GM23338 (cell line): ENCODE results near the gene SCLT1. TPM values are rescaled to one million over a fixed set of nuclear protein-coding genes. Genes with fewer than 3 reads are reported as not detected.

ENCODE experiments used
- ATAC-seq: fragments of 200-7000 bp; cut with Tn5 transposase; 3 replicates; pipeline ENCODE4 v1.9.1; 2020
- DNase-seq: peaks from one replicate; pipeline ENCODE4 v3.0.0-alpha.2; 2015; ENCODE audit warnings: low spot score
- H2AFZ ChIP-seq: fragments of 200-600 bp; sonication (generic); 2 replicates; pipeline ENCODE4 v1.8.0; 2016; ENCODE audit warnings: antibody characterized with exemption, mild to moderate bottlenecking, moderate library complexity
- H3F3A ChIP-seq: fragments of 200-600 bp; sonication (generic); replicated peaks from 2 replicates; pipeline ENCODE4 v1.8.0; 2017; ENCODE audit warnings: antibody characterized with exemption, mixed run types, low read depth
- H3K27ac ChIP-seq: fragments of 200-600 bp; sonication (generic); 2 replicates; pipeline ENCODE4 v1.6.1; 2016; ENCODE audit warnings: low read depth
- H3K27me3 ChIP-seq: fragments of 200-600 bp; sonication (generic); 2 replicates; pipeline ENCODE4 v1.8.0; 2016; ENCODE audit warnings: mild to moderate bottlenecking, mixed run types, moderate library complexity; ENCODE audit not compliant: insufficient read depth
- H3K36me3 ChIP-seq: fragments of 200-600 bp; sonication (generic); 2 replicates; pipeline ENCODE4 v1.8.0; 2016; ENCODE audit warnings: mild to moderate bottlenecking; ENCODE audit not compliant: insufficient read depth
- H3K4me1 ChIP-seq: fragments of 200-600 bp; sonication (generic); 2 replicates; pipeline ENCODE4 v1.8.0; 2016; ENCODE audit warnings: mild to moderate bottlenecking, moderate library complexity; ENCODE audit not compliant: insufficient read depth
- H3K4me2 ChIP-seq: fragments of 200-600 bp; sonication (generic); 2 replicates; pipeline ENCODE4 v1.7.1; 2017; ENCODE audit warnings: mixed run types
- H3K4me3 ChIP-seq: fragments of 200-600 bp; sonication (generic); 2 replicates; pipeline ENCODE4 v1.6.1; 2016; ENCODE audit warnings: mixed run types
- H3K79me2 ChIP-seq: fragments of 200-600 bp; sonication (generic); replicated peaks from 2 replicates; pipeline ENCODE4 v1.8.0; 2017; ENCODE audit warnings: mild to moderate bottlenecking; ENCODE audit not compliant: insufficient read depth
- H3K9me2 ChIP-seq: fragments of 200-600 bp; sonication (generic); 2 replicates; pipeline ENCODE4 v1.8.0; 2017; ENCODE audit not compliant: insufficient read depth
- H4K20me1 ChIP-seq: fragments of 200-600 bp; sonication (generic); replicated peaks from 2 replicates; pipeline ENCODE4 v1.8.0; 2017; ENCODE audit warnings: mild to moderate bottlenecking; ENCODE audit not compliant: insufficient read depth
- H3K27ac Mint-ChIP-seq: 2 replicates; pipeline ENCODE4 v1.8.0; 2020; ENCODE audit warnings: inconsistent platforms, mild to moderate bottlenecking, moderate library complexity, mixed read lengths
- H3K27me3 Mint-ChIP-seq: 3 replicates; pipeline ENCODE4 v1.8.0; 2022; ENCODE audit warnings: low read depth, mild to moderate bottlenecking, moderate library complexity, mixed read lengths, inconsistent platforms; ENCODE audit not compliant: insufficient read depth, poor library complexity
- H3K36me3 Mint-ChIP-seq: 3 replicates; pipeline ENCODE4 v1.8.0; 2021; ENCODE audit warnings: low read depth, mild to moderate bottlenecking, inconsistent platforms, moderate library complexity, mixed read lengths
- H3K4me1 Mint-ChIP-seq: 3 replicates; pipeline ENCODE4 v1.8.0; 2020; ENCODE audit warnings: mild to moderate bottlenecking, inconsistent platforms, mixed read lengths
- H3K4me3 Mint-ChIP-seq: 3 replicates; pipeline ENCODE4 v1.8.0; 2021; ENCODE audit warnings: moderate library complexity, mild to moderate bottlenecking, inconsistent platforms, mixed read lengths
- H3K9me3 Mint-ChIP-seq: 3 replicates; pipeline ENCODE4 v1.8.0; 2020; ENCODE audit warnings: moderate library complexity, mild to moderate bottlenecking, inconsistent platforms, mixed read lengths
- CREB1 ChIP-seq: fragments of 250-450 bp; sonication (Bioruptor Pico); IDR thresholded peaks from 2 replicates; pipeline ENCODE4 v1.5.0; 2020; ENCODE audit warnings: low read depth, mild to moderate bottlenecking, moderate library complexity
- EZH2 ChIP-seq: fragments of 200-600 bp; sonication (generic); IDR thresholded peaks from one replicate; pipeline ENCODE4 v1.8.0; 2017; ENCODE audit warnings: antibody characterized with exemption, mild to moderate bottlenecking, low read depth; ENCODE audit not compliant: unreplicated experiment
- EZH2phosphoT487 ChIP-seq: fragments of 200-600 bp; sonication (generic); IDR thresholded peaks from one replicate; pipeline ENCODE4 v1.8.1; 2018; ENCODE audit warnings: antibody characterized with exemption; ENCODE audit not compliant: unreplicated experiment
- NANOG ChIP-seq: IDR thresholded peaks from 2 replicates; pipeline ENCODE4 v1.6.1; 2016; ENCODE audit warnings: antibody characterized with exemption, borderline replicate concordance
- POLR2AphosphoS5 ChIP-seq: IDR thresholded peaks from 2 replicates; pipeline ENCODE4 v1.6.1; 2016; ENCODE audit warnings: antibody characterized with exemption, low read depth
- STAT1 ChIP-seq: IDR thresholded peaks from one replicate; pipeline ENCODE4 v1.6.1; 2016; ENCODE audit warnings: antibody characterized with exemption; ENCODE audit not compliant: unreplicated experiment
- polyA plus RNA-seq: library from polyadenylated mRNA; unstranded; fragments of >200 nt; fragmentation: Nextera tagmentation; extraction: Ambion mirVana; gene quantifications from 2 replicates; pipeline ENCODE4 v1.2.1, GENCODE V29; 2016
- total RNA-seq: library from RNA; depleted of rRNA; stranded (reverse); fragments of >200 nt; shearing (Covaris generic); gene quantifications from 2 replicates; pipeline ENCODE4 v1.2.3, GENCODE V29; 2014
- TF ChIP-seq, protein P1 (sequence below): fragments of 250-450 bp; sonication (Bioruptor Pico); IDR thresholded peaks from 2 replicates; pipeline ENCODE4 v1.5.0; 2020; ENCODE audit warnings: mild to moderate bottlenecking, moderate library complexity
- TF ChIP-seq, protein P2 (sequence below): IDR thresholded peaks from 2 replicates; pipeline ENCODE4 v1.6.1; 2016; ENCODE audit warnings: antibody characterized with exemption
- TF ChIP-seq, protein P3 (sequence below): IDR thresholded peaks from one replicate; pipeline ENCODE4 v1.6.1; 2018; ENCODE audit warnings: antibody characterized with exemption; ENCODE audit not compliant: unreplicated experiment
- TF ChIP-seq, protein P4 (sequence below), 2 experiments: fragments of 200-600 bp in 1 of 2; sonication (generic) in 1 of 2; conservative IDR thresholded peaks; 2 replicates each; pipeline versions ENCODE4 v1.5.1 to v1.6.1; 2016 to 2017; ENCODE audit warnings: antibody characterized with exemption in 2 of 2, low read depth in 2 of 2, mild to moderate bottlenecking in 2 of 2, moderate library complexity in 1 of 2

The SCLT1 gene
- total and polyA plus RNA-seq, 2 experiments from 2014 or later, result 18.5 to 18.9 TPM

DNA sequence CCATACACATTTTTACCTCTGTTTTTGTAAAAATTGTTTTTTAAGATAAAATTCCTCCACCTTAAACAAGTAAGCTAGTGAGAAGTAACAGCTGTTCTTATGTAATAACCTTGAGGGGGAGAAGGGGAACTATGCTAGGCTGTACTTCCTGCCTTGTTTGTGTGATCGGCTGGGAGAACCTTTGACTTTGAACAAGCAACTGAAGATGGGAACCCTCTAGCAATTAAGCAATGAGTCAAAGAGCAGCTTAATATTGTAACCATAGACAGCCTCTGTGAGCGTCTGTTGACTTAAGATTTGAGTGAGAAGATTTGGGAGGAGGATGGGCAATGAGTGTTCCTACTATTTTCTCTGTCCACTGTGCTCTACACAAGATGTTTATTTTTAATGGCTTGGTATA, 135.1 kb downstream of the SCLT1 start (continued):
- TF ChIP-seq, protein P1, sequence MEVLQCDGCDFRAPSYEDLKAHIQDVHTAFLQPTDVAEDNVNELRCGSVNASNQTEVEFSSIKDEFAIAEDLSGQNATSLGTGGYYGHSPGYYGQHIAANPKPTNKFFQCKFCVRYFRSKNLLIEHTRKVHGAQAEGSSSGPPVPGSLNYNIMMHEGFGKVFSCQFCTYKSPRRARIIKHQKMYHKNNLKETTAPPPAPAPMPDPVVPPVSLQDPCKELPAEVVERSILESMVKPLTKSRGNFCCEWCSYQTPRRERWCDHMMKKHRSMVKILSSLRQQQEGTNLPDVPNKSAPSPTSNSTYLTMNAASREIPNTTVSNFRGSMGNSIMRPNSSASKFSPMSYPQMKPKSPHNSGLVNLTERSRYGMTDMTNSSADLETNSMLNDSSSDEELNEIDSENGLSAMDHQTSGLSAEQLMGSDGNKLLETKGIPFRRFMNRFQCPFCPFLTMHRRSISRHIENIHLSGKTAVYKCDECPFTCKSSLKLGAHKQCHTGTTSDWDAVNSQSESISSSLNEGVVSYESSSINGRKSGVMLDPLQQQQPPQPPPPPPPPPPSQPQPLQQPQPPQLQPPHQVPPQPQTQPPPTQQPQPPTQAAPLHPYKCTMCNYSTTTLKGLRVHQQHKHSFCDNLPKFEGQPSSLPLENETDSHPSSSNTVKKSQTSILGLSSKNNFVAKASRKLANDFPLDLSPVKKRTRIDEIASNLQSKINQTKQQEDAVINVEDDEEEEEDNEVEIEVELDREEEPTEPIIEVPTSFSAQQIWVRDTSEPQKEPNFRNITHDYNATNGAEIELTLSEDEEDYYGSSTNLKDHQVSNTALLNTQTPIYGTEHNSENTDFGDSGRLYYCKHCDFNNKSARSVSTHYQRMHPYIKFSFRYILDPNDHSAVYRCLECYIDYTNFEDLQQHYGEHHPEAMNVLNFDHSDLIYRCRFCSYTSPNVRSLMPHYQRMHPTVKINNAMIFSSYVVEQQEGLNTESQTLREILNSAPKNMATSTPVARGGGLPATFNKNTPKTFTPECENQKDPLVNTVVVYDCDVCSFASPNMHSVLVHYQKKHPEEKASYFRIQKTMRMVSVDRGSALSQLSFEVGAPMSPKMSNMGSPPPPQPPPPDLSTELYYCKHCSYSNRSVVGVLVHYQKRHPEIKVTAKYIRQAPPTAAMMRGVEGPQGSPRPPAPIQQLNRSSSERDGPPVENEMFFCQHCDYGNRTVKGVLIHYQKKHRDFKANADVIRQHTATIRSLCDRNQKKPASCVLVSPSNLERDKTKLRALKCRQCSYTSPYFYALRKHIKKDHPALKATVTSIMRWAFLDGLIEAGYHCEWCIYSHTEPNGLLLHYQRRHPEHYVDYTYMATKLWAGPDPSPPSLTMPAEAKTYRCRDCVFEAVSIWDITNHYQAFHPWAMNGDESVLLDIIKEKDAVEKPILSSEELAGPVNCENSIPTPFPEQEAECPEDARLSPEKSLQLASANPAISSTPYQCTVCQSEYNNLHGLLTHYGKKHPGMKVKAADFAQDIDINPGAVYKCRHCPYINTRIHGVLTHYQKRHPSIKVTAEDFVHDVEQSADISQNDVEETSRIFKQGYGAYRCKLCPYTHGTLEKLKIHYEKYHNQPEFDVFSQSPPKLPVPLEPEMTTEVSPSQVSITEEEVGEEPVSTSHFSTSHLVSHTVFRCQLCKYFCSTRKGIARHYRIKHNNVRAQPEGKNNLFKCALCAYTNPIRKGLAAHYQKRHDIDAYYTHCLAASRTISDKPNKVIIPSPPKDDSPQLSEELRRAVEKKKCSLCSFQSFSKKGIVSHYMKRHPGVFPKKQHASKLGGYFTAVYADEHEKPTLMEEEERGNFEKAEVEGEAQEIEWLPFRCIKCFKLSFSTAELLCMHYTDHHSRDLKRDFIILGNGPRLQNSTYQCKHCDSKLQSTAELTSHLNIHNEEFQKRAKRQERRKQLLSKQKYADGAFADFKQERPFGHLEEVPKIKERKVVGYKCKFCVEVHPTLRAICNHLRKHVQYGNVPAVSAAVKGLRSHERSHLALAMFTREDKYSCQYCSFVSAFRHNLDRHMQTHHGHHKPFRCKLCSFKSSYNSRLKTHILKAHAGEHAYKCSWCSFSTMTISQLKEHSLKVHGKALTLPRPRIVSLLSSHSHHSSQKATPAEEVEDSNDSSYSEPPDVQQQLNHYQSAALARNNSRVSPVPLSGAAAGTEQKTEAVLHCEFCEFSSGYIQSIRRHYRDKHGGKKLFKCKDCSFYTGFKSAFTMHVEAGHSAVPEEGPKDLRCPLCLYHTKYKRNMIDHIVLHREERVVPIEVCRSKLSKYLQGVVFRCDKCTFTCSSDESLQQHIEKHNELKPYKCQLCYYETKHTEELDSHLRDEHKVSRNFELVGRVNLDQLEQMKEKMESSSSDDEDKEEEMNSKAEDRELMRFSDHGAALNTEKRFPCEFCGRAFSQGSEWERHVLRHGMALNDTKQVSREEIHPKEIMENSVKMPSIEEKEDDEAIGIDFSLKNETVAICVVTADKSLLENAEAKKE (CRISPR knock-in tag), result no peak

DNA sequence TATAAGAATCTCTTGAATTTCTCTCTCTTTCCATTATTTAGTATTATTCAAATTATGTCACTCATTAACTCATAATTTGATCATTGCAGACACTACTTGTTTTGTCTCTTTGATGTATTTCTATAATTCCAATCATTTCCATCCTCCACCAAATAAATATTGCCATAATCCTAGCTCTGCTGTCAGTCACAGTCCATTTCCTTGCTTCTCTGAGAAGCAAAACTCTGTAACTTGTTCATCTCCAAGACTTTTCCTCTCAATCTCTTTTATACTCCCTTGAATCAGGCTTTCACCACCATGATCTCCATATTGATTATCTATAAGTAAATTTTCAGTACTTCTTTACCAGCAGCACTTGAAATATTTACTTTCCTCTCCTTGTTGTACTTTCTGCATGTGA, 135.9 kb downstream of the SCLT1 start:
- no peak overlapping the region for H3K4me2 ChIP-seq
- no peak for DNase-seq
- Mint-ChIP-seq H3K9me3 (no peaks in the 10 kb centered on the region), H3K27me3 (no peaks in the 10 kb centered on the region), H3K27ac (no peak overlapping the region), H3K4me1 (no peaks in the 10 kb centered on the region), H3K4me3 (no peak overlapping the region), H3K36me3 (no peaks in the 10 kb centered on the region)
- no peaks in the 10 kb centered on the region for H4K20me1 ChIP-seq
- no peaks in the 10 kb centered on the region for H3K4me1 ChIP-seq
- H3K27ac ChIP-seq, result no peak overlapping the region
- H3F3A ChIP-seq, result no peaks in the 10 kb centered on the region
- no peak overlapping the region for H2AFZ ChIP-seq
- no peaks in the 10 kb centered on the region for H3K36me3 ChIP-seq
- H3K79me2 ChIP-seq, result no peaks in the 10 kb centered on the region
- no peak overlapping the region for H3K4me3 ChIP-seq
- no peak for ATAC-seq
- no peaks in the 10 kb centered on the region for H3K27me3 ChIP-seq
- H3K9me2 ChIP-seq, result no peaks in the 10 kb centered on the region
- TF ChIP-seq, protein P2, sequence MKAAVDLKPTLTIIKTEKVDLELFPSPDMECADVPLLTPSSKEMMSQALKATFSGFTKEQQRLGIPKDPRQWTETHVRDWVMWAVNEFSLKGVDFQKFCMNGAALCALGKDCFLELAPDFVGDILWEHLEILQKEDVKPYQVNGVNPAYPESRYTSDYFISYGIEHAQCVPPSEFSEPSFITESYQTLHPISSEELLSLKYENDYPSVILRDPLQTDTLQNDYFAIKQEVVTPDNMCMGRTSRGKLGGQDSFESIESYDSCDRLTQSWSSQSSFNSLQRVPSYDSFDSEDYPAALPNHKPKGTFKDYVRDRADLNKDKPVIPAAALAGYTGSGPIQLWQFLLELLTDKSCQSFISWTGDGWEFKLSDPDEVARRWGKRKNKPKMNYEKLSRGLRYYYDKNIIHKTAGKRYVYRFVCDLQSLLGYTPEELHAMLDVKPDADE, result no peak
- TF ChIP-seq POLR2AphosphoS5 (no peak), STAT1 (no peak), CREB1 (no peak), NANOG (no peak), EZH2 (no peak), EZH2phosphoT487 (no peak)
- TF ChIP-seq, protein P3, sequence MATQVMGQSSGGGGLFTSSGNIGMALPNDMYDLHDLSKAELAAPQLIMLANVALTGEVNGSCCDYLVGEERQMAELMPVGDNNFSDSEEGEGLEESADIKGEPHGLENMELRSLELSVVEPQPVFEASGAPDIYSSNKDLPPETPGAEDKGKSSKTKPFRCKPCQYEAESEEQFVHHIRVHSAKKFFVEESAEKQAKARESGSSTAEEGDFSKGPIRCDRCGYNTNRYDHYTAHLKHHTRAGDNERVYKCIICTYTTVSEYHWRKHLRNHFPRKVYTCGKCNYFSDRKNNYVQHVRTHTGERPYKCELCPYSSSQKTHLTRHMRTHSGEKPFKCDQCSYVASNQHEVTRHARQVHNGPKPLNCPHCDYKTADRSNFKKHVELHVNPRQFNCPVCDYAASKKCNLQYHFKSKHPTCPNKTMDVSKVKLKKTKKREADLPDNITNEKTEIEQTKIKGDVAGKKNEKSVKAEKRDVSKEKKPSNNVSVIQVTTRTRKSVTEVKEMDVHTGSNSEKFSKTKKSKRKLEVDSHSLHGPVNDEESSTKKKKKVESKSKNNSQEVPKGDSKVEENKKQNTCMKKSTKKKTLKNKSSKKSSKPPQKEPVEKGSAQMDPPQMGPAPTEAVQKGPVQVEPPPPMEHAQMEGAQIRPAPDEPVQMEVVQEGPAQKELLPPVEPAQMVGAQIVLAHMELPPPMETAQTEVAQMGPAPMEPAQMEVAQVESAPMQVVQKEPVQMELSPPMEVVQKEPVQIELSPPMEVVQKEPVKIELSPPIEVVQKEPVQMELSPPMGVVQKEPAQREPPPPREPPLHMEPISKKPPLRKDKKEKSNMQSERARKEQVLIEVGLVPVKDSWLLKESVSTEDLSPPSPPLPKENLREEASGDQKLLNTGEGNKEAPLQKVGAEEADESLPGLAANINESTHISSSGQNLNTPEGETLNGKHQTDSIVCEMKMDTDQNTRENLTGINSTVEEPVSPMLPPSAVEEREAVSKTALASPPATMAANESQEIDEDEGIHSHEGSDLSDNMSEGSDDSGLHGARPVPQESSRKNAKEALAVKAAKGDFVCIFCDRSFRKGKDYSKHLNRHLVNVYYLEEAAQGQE, result no peak
- TF ChIP-seq, protein P4, sequence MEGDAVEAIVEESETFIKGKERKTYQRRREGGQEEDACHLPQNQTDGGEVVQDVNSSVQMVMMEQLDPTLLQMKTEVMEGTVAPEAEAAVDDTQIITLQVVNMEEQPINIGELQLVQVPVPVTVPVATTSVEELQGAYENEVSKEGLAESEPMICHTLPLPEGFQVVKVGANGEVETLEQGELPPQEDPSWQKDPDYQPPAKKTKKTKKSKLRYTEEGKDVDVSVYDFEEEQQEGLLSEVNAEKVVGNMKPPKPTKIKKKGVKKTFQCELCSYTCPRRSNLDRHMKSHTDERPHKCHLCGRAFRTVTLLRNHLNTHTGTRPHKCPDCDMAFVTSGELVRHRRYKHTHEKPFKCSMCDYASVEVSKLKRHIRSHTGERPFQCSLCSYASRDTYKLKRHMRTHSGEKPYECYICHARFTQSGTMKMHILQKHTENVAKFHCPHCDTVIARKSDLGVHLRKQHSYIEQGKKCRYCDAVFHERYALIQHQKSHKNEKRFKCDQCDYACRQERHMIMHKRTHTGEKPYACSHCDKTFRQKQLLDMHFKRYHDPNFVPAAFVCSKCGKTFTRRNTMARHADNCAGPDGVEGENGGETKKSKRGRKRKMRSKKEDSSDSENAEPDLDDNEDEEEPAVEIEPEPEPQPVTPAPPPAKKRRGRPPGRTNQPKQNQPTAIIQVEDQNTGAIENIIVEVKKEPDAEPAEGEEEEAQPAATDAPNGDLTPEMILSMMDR (conservative IDR thresholded peaks at IDR 0.05; ENCODE audit: low read depth in 2 of 2), result no peak
